ENCODE results near the gene UQCR10. TPM values are rescaled to one million over a fixed set of nuclear protein-coding genes. Genes with fewer than 3 reads are reported as not detected.

The UQCR10 gene
- total RNA-seq, 2 experiments from 2014 or later, result 83.6 to 84.2 TPM

GRCh38 chr22:29803190-29803589, 36.0 kb downstream of the UQCR10 start:
- H3K4me1 Mint-ChIP-seq, result peaks cover 10% of the 10 kb centered on the region
- no peak overlapping the region for H3K4me3 Mint-ChIP-seq
- H3K36me3 Mint-ChIP-seq, result peaks cover 27% of the 10 kb centered on the region
- H3K9me3 Mint-ChIP-seq, result no peaks in the 10 kb centered on the region
- no peak overlapping the region for H3K27ac Mint-ChIP-seq
- DNase-seq, result no peak
- no peaks in the 10 kb centered on the region for H3K27me3 Mint-ChIP-seq
- POLR2A ChIA-PET, result no interaction called here
- no peak for ATAC-seq (ENCODE audit: low read depth)

- H3K9me3 Mint-ChIP-seq, result no peaks in the 10 kb centered on the region
- H3K27ac Mint-ChIP-seq, result no peak overlapping the region
- peaks cover 24% of the 10 kb centered on the region for H3K36me3 Mint-ChIP-seq
- no peaks in the 10 kb centered on the region for H3K4me1 Mint-ChIP-seq
- POLR2A ChIA-PET, result no interaction called here
- DNase-seq (no peak), ATAC-seq (ENCODE audit: low read depth) (no peak)
- H3K4me3 Mint-ChIP-seq, result no peak overlapping the region
- H3K27me3 Mint-ChIP-seq, result no peaks in the 10 kb centered on the region
Measured at GRCh38 chr22:29804985-29805384, 37.8 kb downstream of the UQCR10 start.

- Mint-ChIP-seq H3K9me3 (no peaks in the 10 kb centered on the region), H3K4me1 (no peaks in the 10 kb centered on the region), H3K27ac (no peak overlapping the region), H3K4me3 (no peak overlapping the region), H3K36me3 (peaks cover 16% of the 10 kb centered on the region), H3K27me3 (no peaks in the 10 kb centered on the region)
- POLR2A ChIA-PET, result no interaction called here
- ATAC-seq (ENCODE audit: low read depth), result no peak
- DNase-seq, result no peak
Measured at GRCh38 chr22:29806196-29806595, 39.0 kb downstream of the UQCR10 start.

- no peak overlapping the region for H3K4me3 Mint-ChIP-seq
- ATAC-seq (ENCODE audit: low read depth), result no peak
- H3K4me1 Mint-ChIP-seq, result peaks cover 3% of the 10 kb centered on the region
- no peaks in the 10 kb centered on the region for H3K27me3 Mint-ChIP-seq
- POLR2A ChIA-PET, result no interaction called here
- no peak for DNase-seq
- no peak overlapping the region for H3K27ac Mint-ChIP-seq
- H3K9me3 Mint-ChIP-seq, result no peaks in the 10 kb centered on the region
- peaks cover 12% of the 10 kb centered on the region for H3K36me3 Mint-ChIP-seq
Measured at GRCh38 chr22:29810216-29810615, 43.0 kb downstream of the UQCR10 start.

- DNase-seq (no peak), ATAC-seq (ENCODE audit: low read depth) (no peak)
- H3K4me1 Mint-ChIP-seq, result peaks cover 3% of the 10 kb centered on the region
- H3K36me3 Mint-ChIP-seq, result peaks cover 17% of the 10 kb centered on the region
- H3K27me3 Mint-ChIP-seq, result no peaks in the 10 kb centered on the region
- H3K27ac Mint-ChIP-seq, result no peak overlapping the region
- H3K4me3 Mint-ChIP-seq, result no peak overlapping the region
- H3K9me3 Mint-ChIP-seq, result no peaks in the 10 kb centered on the region
- POLR2A ChIA-PET, result no interaction called here
Measured at GRCh38 chr22:29811377-29811776, 44.2 kb downstream of the UQCR10 start.

- no peaks in the 10 kb centered on the region for H3K9me3 Mint-ChIP-seq
- DNase-seq (no peak), ATAC-seq (ENCODE audit: low read depth) (no peak)
- peaks cover 3% of the 10 kb centered on the region for H3K4me1 Mint-ChIP-seq
- no peak overlapping the region for H3K27ac Mint-ChIP-seq
- H3K27me3 Mint-ChIP-seq, result no peaks in the 10 kb centered on the region
- POLR2A ChIA-PET, result interaction anchor here (0.6 to 0.7 kb wide), 2 partner anchors 177 to 212 kb away, joined by 3 to 4 read pairs; no protein-coding TSS in a partner anchor
- peaks cover 15% of the 10 kb centered on the region for H3K36me3 Mint-ChIP-seq
- no peak overlapping the region for H3K4me3 Mint-ChIP-seq
Measured at GRCh38 chr22:29813126-29813525, 46.0 kb downstream of the UQCR10 start.

- no peak for ATAC-seq (ENCODE audit: low read depth)
- POLR2A ChIA-PET, result no interaction called here
Measured at GRCh38 chr22:29813563-29813962, 46.4 kb downstream of the UQCR10 start.

GRCh38 chr22:29814003-29814402, 46.8 kb downstream of the UQCR10 start:
- Mint-ChIP-seq H3K4me3 (no peak overlapping the region), H3K4me1 (peaks cover 3% of the 10 kb centered on the region), H3K36me3 (peaks cover 19% of the 10 kb centered on the region), H3K27ac (no peak overlapping the region), H3K27me3 (no peaks in the 10 kb centered on the region), H3K9me3 (no peaks in the 10 kb centered on the region)
- POLR2A ChIA-PET, result no interaction called here
- no peak for DNase-seq
- no peak for ATAC-seq (ENCODE audit: low read depth)

More at GRCh38 chr22:29813563-29813962, 46.4 kb downstream of the UQCR10 start:
- no peak overlapping the region for H3K4me3 Mint-ChIP-seq
- H3K27ac Mint-ChIP-seq, result no peak overlapping the region
- H3K4me1 Mint-ChIP-seq, result peaks cover 3% of the 10 kb centered on the region
- H3K27me3 Mint-ChIP-seq, result no peaks in the 10 kb centered on the region
- no peak for DNase-seq
- H3K9me3 Mint-ChIP-seq, result no peaks in the 10 kb centered on the region
- H3K36me3 Mint-ChIP-seq, result peaks cover 16% of the 10 kb centered on the region

- no peaks in the 10 kb centered on the region for H3K27me3 Mint-ChIP-seq
- H3K27ac Mint-ChIP-seq, result peak overlapping the region; percentile 21
- H3K4me1 Mint-ChIP-seq, result peaks cover 3% of the 10 kb centered on the region
- H3K36me3 Mint-ChIP-seq, result peaks cover 21% of the 10 kb centered on the region
- POLR2A ChIA-PET, result interaction anchor here (0.9 kb wide), 1 partner anchor 9 kb away, joined by 3 read pairs; no protein-coding TSS in a partner anchor
- no peaks in the 10 kb centered on the region for H3K9me3 Mint-ChIP-seq
- DNase-seq (no peak), ATAC-seq (ENCODE audit: low read depth) (no peak)
- no peak overlapping the region for H3K4me3 Mint-ChIP-seq
Measured at GRCh38 chr22:29815580-29815979, 48.4 kb downstream of the UQCR10 start.

GRCh38 chr22:29816128-29816527, 49.0 kb downstream of the UQCR10 start:
- no peak for DNase-seq
- no peak for ATAC-seq (ENCODE audit: low read depth)
- Mint-ChIP-seq H3K27ac (no peak overlapping the region), H3K4me3 (no peak overlapping the region), H3K27me3 (no peaks in the 10 kb centered on the region), H3K4me1 (peaks cover 4% of the 10 kb centered on the region), H3K36me3 (peaks cover 23% of the 10 kb centered on the region), H3K9me3 (no peaks in the 10 kb centered on the region)
- POLR2A ChIA-PET, result interaction anchor here (0.9 kb wide), 1 partner anchor 9 kb away, joined by 3 read pairs; no protein-coding TSS in a partner anchor

- no peak for ATAC-seq (ENCODE audit: low read depth)
- peaks cover 27% of the 10 kb centered on the region for H3K36me3 Mint-ChIP-seq
- H3K4me1 Mint-ChIP-seq, result peaks cover 8% of the 10 kb centered on the region
- H3K27me3 Mint-ChIP-seq, result no peaks in the 10 kb centered on the region
- no peak for DNase-seq
- H3K9me3 Mint-ChIP-seq, result no peaks in the 10 kb centered on the region
- no peak overlapping the region for H3K4me3 Mint-ChIP-seq
- POLR2A ChIA-PET, result no interaction called here
- H3K27ac Mint-ChIP-seq, result no peak overlapping the region
Measured at GRCh38 chr22:29816539-29816938, 49.4 kb downstream of the UQCR10 start.

GRCh38 chr22:29816980-29817379, 49.8 kb downstream of the UQCR10 start:
- no peak for DNase-seq
- peaks cover 29% of the 10 kb centered on the region for H3K36me3 Mint-ChIP-seq

GRCh38 chr22:29817724-29818123, 50.6 kb downstream of the UQCR10 start:
- Mint-ChIP-seq H3K4me3 (no peak overlapping the region), H3K36me3 (peaks cover 30% of the 10 kb centered on the region), H3K27ac (no peak overlapping the region), H3K4me1 (peaks cover 10% of the 10 kb centered on the region), H3K9me3 (no peaks in the 10 kb centered on the region), H3K27me3 (no peaks in the 10 kb centered on the region)
- POLR2A ChIA-PET, result no interaction called here
- no peak for DNase-seq
- ATAC-seq (ENCODE audit: low read depth), result no peak

More at GRCh38 chr22:29816980-29817379, 49.8 kb downstream of the UQCR10 start:
- Mint-ChIP-seq H3K27me3 (no peaks in the 10 kb centered on the region), H3K27ac (no peak overlapping the region), H3K4me1 (peaks cover 10% of the 10 kb centered on the region), H3K4me3 (no peak overlapping the region), H3K9me3 (no peaks in the 10 kb centered on the region)
- no peak for ATAC-seq (ENCODE audit: low read depth)
- POLR2A ChIA-PET, result no interaction called here

GRCh38 chr22:29819501-29819900, 52.3 kb downstream of the UQCR10 start:
- POLR2A ChIA-PET, result interaction anchor here (0.6 kb wide), 1 partner anchor 11 kb away, joined by 6 read pairs; no protein-coding TSS in a partner anchor
- Mint-ChIP-seq H3K9me3 (no peaks in the 10 kb centered on the region), H3K27ac (no peak overlapping the region)

More at GRCh38 chr22:29819501-29819900, 52.3 kb downstream of the UQCR10 start:
- H3K36me3 Mint-ChIP-seq, result peaks cover 37% of the 10 kb centered on the region
- DNase-seq (no peak), ATAC-seq (ENCODE audit: low read depth) (no peak)
- H3K4me1 Mint-ChIP-seq, result peaks cover 10% of the 10 kb centered on the region
- H3K4me3 Mint-ChIP-seq, result no peak overlapping the region
- no peaks in the 10 kb centered on the region for H3K27me3 Mint-ChIP-seq
